RWPE2 (cell line): ENCODE measurements around the gene RANBP1.

Source experiments
- ATAC-seq: fragments of 200-7000 bp; cut with Tn5 transposase; 3 replicates; pipeline ENCODE4 v1.9.1; 2021; ENCODE audit warnings: low read depth
- DNase-seq: peaks from one replicate; pipeline ENCODE4 v3.0.0-alpha.2; 2020; ENCODE audit warnings: low spot score
- H3K27ac ChIP-seq: fragments of 450-650 bp; 2 replicates; pipeline ENCODE4 v1.5.1; 2017; ENCODE audit warnings: mild to moderate bottlenecking; ENCODE audit not compliant: poor library complexity, severe bottlenecking
- H3K27me3 ChIP-seq: fragments of 250-450 bp; sonication (Bioruptor Pico); 2 replicates; pipeline ENCODE4 v1.5.1; 2021; ENCODE audit warnings: mild to moderate bottlenecking, moderate library complexity; ENCODE audit not compliant: insufficient read depth, poor library complexity, severe bottlenecking
- H3K36me3 ChIP-seq: fragments of 250-450 bp; sonication (Bioruptor Pico); 2 replicates; pipeline ENCODE4 v1.5.1; 2020; ENCODE audit warnings: low read depth, mild to moderate bottlenecking, moderate library complexity
- H3K4me1 ChIP-seq: fragments of 250-450 bp; sonication (Bioruptor Pico); 2 replicates; pipeline ENCODE4 v1.5.1; 2021; ENCODE audit warnings: mild to moderate bottlenecking, moderate library complexity; ENCODE audit not compliant: insufficient read depth, poor library complexity, severe bottlenecking
- H3K4me3 ChIP-seq: fragments of 250-450 bp; sonication (Bioruptor Pico); 2 replicates; pipeline ENCODE4 v1.5.1; 2021; ENCODE audit warnings: mild to moderate bottlenecking, moderate library complexity; ENCODE audit not compliant: severe bottlenecking
- H3K9me3 ChIP-seq: fragments of 250-450 bp; sonication (Bioruptor Pico); 2 replicates; pipeline ENCODE4 v1.5.1; 2021; ENCODE audit warnings: mild to moderate bottlenecking, moderate library complexity; ENCODE audit not compliant: severe bottlenecking
- CTCF ChIP-seq: fragments of 450-650 bp; IDR thresholded peaks from one replicate; pipeline ENCODE4 v1.5.1; 2017; ENCODE audit warnings: mild to moderate bottlenecking, moderate library complexity; ENCODE audit not compliant: poor library complexity, severe bottlenecking

RANBP1 gene

GRCh38 chr22:20166703-20167102 is 50.8 kb downstream of the RANBP1 start:
- H3K4me3 ChIP-seq, result no peak overlapping the region
- DNase-seq (no peak), ATAC-seq (no peak)
- TF ChIP-seq CTCF, result no peak
- H3K27ac ChIP-seq, result no peak overlapping the region
- H3K36me3 ChIP-seq, result no peaks in the 10 kb centered on the region
- no peaks in the 10 kb centered on the region for H3K27me3 ChIP-seq
- H3K4me1 ChIP-seq, result no peaks in the 10 kb centered on the region
- peaks cover 4% of the 10 kb centered on the region for H3K9me3 ChIP-seq

- Histone ChIP-seq H3K9me3 (peaks cover 4% of the 10 kb centered on the region), H3K27ac (no peak overlapping the region), H3K4me1 (no peaks in the 10 kb centered on the region), H3K4me3 (no peak overlapping the region), H3K36me3 (no peaks in the 10 kb centered on the region), H3K27me3 (no peaks in the 10 kb centered on the region)
- ATAC-seq, result no peak
- TF ChIP-seq CTCF, result no peak
- DNase-seq, result no peak
Observed at GRCh38 chr22:20167643-20168322, 51.9 kb downstream of the RANBP1 start.

GRCh38 chr22:20169253-20169822 is 53.4 kb downstream of the RANBP1 start:
- no peak overlapping the region for H3K4me3 ChIP-seq
- no peak for DNase-seq
- no peak overlapping the region for H3K27ac ChIP-seq
- peaks cover 4% of the 10 kb centered on the region for H3K9me3 ChIP-seq
- no peaks in the 10 kb centered on the region for H3K4me1 ChIP-seq
- H3K36me3 ChIP-seq, result no peaks in the 10 kb centered on the region
- ATAC-seq, result no peak
- no peaks in the 10 kb centered on the region for H3K27me3 ChIP-seq
- no peak for TF ChIP-seq CTCF

GRCh38 chr22:20170170-20170569 is 54.3 kb downstream of the RANBP1 start:
- Histone ChIP-seq H3K27me3 (no peaks in the 10 kb centered on the region), H3K27ac (no peak overlapping the region), H3K36me3 (no peaks in the 10 kb centered on the region), H3K4me3 (no peak overlapping the region), H3K9me3 (peaks cover 4% of the 10 kb centered on the region), H3K4me1 (no peaks in the 10 kb centered on the region)
- TF ChIP-seq CTCF, result no peak
- DNase-seq (no peak), ATAC-seq (no peak)

- Histone ChIP-seq H3K4me1 (no peaks in the 10 kb centered on the region), H3K27me3 (no peaks in the 10 kb centered on the region), H3K36me3 (no peaks in the 10 kb centered on the region), H3K9me3 (peaks cover 4% of the 10 kb centered on the region), H3K27ac (no peak overlapping the region), H3K4me3 (no peak overlapping the region)
- DNase-seq (no peak), ATAC-seq (no peak)
- TF ChIP-seq CTCF, result no peak
Observed at GRCh38 chr22:20171288-20172140, 55.6 kb downstream of the RANBP1 start.
